HG03558 (cell line): ENCODE data around the gene RNF207.

Experiments used
- ATAC-seq: cut with Tn5 transposase; IDR thresholded peaks from one replicate; pipeline ENCODE4 v1.9.1; 2021; ENCODE audit warnings: moderate number of reproducible peaks; ENCODE audit not compliant: unreplicated experiment; ENCODE audit errors: extremely low read depth

RNF207 gene, protein sequence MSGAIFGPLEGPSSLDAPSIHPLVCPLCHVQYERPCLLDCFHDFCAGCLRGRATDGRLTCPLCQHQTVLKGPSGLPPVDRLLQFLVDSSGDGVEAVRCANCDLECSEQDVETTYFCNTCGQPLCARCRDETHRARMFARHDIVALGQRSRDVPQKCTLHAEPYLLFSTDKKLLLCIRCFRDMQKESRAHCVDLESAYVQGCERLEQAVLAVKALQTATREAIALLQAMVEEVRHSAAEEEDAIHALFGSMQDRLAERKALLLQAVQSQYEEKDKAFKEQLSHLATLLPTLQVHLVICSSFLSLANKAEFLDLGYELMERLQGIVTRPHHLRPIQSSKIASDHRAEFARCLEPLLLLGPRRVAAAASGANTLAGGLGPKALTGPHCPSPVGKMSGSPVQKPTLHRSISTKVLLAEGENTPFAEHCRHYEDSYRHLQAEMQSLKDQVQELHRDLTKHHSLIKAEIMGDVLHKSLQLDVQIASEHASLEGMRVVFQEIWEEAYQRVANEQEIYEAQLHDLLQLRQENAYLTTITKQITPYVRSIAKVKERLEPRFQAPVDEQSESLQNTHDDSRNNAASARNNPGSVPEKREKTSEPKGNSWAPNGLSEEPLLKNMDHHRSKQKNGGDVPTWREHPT

DNA sequence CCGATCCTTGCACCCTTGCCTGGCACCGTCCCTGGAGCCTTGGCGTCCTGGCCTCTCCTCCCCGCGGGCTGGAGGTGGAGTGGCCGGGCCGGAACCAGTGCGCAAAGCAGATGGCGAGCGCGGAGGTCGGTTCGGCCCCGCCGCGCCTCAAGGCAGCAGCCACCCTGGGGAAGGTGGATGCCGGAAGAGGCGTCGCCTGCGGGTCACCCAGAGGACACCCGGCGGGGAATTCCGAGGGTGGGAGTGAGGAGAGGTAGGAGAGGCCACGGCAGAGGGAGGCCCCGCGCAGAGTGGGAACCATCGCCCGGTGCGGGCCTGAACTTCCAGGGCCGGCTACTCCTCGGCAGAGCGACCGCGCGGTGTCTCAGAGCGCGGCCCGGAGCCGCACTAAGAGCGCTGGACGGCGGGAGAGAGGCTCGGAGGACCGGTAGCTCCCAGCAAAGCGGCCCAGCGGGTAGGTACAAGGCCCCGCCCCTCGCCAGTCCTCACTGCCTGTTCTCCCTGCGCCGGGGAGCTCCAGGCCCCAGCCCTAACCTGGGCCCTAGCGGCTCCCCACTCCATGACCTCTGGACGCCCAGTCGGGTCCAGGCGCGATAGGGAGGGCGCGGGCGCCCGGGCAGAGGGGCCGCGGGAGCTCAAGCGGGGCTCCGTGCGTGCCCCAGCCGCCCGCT, at the start of gene RNF207:
TSS of gene RNF207 (plus strand) at position 271 of the 671 bp plus-strand sequence. CDS start 417 bp downstream, outside the sequence.
- no peak for ATAC-seq

DNA sequence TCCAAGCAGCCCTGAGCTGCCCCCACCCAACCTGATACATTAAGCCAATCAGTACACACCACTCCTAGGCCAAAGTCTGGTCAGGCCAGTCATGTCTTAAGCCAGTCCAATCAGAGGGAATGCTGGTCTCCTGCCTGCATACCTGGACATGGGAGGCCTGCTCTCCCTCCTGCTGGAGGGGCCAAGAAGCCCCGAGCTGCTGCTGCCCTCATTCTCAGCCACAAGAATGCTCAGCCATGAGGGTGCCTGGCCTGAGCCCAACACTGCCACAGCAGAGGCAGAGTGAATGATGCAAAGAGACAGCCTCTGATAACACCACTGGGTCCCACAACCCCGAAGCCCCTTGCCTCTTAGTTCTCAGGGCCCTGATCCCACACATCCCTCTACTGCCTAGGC, 48.8 kb upstream of the RNF207 start:
- ATAC-seq = no peak

DNA sequence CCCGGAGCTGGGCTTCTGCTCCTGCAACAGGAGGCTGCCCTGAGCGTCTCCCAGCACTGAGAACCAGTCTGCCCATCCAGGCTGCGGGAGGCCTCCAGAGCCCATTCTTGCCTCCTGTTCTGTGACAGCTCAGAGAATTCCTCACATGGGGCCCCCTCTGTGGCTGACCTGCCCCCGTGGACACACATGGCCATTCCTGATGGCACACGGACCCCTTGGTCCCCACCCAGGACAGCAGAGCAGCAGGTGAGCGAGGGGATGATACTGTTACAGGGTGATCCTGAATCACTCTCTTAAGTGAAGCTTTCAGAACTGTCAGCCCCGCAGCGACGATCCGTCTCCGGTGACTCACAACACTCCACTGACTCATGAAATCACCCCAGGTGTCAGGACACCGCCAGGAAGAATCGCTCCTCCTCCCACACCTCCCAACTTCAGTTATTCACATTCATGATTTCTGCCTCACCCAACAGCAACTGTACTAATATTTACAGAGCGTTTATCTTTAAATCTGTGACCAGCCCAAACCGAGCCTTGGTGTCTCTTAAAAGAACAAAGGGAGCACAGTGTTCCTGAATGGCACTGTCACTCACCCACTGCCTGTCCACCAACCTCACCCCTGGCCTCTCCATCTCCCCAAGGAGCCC, 48.3 kb upstream of the RNF207 start:
- no peak for ATAC-seq

DNA sequence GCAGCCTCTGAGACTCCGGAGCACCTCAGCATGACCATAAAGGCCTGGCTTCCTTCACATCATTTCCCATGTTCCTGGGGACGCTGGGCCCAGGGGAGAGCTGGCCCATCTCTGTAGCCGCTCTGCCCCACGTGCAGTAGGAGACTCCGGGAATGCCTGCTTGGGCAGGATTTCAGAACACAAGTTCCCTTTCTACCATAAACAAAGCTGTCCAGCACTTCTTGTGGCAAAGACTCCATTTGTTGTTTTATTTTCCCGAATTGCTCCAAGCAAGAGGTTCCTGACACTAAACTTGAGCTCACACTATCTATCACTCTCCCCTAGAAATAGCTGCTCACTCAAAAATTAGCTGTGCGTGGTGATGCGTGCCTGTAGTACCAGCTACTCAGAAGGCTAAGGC, 47.7 kb upstream of the RNF207 start:
- ATAC-seq = no peak

DNA sequence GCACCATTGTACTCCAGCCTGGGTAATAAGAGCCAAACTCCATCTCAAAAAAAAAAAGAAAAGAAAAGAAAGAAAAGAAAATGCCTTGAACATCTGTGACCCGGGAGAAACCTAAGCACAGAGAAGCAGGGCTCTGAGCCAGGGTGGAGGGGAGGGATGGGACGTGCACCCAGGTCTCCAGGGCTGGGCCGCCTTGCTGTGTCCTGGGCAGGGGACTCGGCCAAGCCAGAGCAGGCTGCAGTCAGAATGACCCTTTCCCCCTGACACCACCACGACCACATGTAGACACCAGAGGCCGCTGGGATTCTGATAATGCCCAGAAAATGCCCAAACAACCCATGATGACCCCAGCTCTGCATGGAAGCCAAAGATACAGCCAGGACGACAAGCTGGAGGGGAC, 43.6 kb upstream of the RNF207 start:
- ATAC-seq = no peak

DNA sequence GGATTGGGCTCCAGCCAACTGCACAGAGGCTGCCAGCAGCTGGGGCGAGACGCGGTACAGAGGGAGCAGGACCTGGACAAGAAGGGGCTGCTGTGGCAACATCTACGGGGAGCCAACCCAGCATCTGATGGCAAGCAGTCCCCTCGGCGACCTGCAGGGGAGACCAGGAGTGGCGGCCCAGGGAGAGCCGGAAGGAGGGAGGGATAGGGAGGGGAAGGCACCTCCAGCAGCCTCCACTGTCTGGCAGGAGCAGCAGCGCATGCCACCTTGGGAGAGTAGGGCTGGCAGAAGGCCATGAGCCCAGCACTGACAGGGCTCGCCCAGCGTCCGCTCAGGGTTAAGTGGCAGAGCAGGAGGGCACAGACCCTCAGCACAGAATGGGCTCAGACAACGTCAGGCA, 43.1 kb upstream of the RNF207 start:
- ATAC-seq = no peak

DNA sequence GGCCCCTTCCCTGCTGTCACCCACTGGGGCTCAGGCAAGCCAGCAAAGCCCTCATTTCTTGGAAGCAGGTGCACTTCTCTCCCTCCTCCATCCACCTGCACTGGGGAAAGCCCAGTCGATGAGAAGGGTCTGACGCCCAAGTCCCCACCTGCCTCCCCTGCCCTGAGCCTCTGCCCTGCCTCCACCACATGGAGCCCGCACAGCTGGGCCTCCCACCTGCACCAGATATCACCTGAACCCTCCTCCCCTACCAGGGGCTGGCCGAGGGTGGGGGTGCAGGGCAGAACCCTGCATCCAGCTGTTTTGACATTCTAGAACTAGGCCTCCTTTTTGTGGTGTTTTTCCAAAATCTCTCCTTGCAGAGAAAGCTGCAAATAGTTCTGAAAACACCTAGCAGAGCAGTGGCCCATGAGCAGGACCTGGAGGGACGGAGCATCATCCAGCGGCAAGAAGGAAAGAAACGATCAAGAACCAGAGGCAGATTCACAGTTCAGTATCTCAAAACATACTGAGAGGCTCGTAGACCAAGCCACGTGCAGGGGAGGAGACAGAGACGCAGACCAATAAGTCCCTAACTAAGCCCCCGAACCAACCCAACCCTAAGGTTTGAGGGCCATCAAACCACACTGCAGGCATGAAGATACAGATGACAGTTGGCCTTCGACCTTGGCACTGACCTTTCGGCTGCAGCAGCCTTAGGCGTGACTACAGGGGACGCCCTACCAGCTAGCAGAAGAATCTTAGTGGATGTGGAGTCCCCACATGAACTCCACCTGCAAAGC, 42.5 kb upstream of the RNF207 start:
- ATAC-seq = no peak

DNA sequence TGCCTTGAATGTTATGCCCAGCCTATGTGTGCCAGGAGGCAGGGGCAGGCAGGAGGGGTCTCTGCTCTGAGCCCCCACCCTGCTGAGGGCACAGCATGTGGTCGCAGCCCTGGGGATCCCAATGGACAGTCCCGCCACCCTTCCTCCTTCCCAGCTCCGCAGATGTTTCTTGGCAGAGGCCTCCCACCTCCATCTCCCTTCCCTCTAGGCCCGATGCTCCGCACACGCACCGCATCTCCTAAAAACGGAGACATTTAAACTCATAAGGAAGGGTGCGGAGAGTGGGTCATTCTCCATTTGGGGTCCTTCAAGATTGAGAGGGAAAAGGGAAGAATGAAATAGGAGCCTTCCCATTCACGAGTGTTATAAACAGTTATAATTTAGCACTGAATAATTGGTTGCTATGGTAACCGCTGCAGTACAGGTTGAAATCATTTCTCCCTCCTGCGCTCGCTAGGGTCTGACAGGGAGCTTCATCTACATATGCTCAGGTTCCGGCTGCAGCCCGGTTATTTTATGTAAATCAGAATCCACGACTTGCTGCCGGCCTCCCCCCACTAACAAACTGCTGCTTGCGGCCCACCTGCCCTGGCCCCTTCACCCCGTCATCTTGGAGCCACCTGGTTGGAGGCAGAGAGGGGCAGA, 41.8 kb upstream of the RNF207 start:
- ATAC-seq = no peak

DNA sequence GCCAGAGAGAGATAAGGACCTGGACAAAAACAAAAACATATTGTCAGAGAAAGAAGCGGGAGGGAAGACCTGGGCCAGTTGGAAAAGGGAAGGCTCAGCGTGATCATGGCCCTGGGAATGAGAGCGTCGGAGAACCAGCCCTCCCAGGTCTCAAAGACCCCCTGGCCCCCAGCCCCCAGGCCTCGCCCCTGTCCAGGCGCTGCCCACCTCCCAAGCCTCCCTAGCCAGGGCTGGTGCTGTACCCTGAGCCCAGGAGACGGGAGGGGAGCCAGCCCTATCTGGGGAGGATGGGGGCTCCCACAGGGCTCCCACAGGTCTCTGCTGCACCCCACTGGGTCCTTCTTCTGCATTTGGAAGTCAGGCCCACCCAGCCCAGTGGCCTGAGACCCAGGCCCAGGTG, 40.9 kb upstream of the RNF207 start:
- ATAC-seq = no peak

DNA sequence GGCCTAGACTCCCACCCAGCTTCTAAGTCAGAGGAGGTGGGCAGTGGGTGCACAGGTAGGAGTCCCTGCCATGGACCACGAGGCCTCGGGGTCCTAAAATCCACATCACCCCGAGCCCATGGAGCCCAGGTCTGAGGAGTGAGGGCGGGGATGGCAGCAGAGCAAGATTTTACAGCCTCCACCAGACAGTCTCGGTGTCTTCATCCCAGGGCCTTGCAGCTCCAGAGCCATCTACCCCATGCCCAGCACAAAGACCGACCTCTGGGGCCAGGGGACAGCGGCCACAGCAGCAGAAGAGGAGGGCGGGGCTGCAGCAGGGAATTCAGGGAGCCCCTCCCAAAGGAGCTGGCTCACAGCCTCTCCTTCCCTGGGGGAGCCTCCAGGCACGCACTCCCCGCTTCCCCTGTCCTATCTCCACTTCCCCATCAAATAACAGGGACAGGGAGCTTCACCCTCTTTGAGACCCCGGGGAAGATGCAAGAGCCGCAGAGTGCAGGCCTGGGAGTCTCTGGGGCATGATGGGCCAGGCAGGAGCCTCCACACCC, 40.4 kb upstream of the RNF207 start:
- ATAC-seq = no peak

DNA sequence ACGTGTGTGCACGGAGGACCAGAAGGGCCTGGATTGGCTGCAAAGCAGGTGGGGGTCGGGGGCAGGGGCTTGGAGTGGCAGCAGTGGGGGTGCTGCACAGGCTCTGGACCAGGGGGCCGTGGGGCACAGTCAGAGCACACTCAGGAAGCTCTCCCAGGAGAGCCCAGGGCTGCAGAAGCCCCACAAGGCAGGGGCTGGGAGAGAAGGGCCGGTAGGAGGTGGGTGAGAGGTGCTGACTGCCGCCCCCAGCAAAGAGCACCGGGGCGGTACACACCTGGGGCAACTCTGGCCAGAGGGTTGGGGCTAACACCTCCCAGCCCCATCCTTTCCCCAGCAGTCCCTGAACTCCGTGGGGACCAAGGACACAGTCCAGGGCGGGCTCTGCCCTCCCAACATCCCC, 39.7 kb upstream of the RNF207 start:
- ATAC-seq = no peak

DNA sequence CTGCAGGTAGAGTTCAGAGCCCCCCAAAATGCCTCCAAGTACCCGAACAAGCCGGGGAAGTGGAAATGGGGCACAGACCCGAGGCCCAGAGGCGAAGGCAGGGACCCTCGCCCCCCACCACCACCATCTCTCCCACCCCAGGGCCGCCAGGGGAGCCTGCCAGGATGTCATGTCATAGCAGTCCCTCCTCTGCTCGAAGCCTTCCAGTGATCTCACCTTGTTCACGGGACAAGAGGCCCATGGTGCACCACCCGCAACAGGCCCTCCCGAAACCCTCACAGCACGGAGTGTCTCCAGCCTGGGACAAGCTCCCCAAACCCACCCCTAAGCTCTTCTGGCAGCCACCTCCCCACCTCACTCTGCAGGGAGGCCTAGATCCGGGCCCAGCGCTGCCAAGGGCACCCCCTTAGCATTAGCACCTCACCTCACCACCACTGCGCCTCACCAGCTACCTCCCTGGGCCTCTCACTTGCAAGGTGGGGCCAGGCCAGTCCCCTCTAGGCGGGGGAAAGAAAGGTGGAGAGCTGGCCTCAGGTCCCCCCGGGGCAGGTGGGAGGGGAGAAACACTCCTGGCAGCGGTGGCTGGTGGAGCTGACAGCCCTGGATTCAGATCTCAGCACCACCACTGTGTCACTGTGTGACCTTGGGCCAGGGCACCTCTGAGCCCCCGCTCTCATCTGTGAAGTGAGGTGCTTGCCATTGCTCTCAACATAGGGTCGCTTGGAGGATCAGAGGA, 39.1 kb upstream of the RNF207 start:
- ATAC-seq = no peak

DNA sequence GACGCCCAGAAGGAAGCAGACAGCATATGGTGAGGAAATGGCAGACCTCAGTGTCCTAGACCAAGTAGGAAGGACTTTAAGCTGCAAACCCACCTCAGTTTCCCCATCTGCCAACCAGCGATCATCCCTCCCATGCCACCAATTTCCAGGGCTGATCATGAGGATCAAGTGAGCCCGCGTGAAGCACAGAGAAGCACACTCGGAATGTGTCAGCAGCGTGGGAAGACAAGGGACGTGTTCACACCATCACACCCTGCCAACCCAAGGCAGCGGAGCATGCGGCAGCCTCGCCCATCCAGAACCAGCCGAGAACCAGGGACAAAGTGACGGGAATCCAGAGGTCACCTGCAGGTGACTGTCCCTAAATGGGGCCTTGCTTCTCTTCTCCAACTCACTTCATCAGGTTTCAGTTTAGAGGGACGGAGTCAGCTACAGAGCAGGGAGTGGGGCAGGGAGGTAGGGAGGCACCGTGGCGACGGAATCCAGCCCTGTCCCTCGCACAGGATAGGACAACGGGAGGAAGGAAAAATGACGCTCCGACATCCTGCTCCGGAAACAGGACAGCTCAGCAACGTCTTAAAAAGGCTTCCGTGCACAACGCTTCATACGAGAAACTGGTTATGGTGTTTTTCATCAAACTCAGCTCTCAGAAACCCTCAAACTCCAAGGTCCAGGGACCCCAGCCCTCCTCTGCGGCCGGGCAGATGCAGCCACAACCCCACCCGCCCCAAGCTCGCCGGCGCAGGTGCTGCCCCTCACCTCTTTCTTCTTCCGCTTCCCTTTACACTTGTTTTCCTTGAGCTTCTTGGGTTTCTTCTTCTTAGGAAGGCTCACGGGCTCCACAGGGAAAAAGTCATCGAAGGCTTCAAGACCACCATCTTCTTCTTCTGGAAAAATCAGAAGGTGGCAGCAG, 38.3 kb upstream of the RNF207 start:
- ATAC-seq = no peak

DNA sequence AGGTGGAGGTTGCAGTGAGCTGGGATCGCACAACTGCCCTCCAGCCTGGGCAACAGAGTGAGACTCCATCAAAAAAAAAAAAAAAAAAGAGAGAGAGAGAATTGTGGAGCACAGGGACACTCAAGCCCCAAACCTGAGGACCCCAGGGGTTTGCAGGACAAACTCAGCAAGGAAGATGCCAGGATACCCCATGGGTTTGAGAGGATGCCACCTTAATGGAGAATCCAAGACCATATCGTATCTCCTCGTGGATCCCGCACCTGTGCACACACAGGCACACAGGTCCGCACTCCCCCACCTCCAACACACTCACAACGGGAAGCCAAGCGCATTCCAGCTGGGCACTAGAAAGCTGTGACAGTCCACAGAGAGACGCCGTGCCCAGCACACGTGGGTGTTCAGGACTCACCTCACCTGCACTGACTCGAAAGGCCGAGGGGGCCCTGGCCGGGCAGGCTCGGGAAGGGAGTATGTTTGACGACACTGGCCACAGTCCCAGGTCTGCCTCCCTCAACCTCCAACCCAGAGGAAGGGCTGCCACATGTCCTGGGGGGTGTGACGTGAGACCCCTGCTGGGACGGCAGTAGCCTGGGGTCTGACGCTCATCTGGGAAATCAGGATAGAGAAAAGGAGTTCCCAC, 36.9 kb upstream of the RNF207 start:
- ATAC-seq = no peak

DNA sequence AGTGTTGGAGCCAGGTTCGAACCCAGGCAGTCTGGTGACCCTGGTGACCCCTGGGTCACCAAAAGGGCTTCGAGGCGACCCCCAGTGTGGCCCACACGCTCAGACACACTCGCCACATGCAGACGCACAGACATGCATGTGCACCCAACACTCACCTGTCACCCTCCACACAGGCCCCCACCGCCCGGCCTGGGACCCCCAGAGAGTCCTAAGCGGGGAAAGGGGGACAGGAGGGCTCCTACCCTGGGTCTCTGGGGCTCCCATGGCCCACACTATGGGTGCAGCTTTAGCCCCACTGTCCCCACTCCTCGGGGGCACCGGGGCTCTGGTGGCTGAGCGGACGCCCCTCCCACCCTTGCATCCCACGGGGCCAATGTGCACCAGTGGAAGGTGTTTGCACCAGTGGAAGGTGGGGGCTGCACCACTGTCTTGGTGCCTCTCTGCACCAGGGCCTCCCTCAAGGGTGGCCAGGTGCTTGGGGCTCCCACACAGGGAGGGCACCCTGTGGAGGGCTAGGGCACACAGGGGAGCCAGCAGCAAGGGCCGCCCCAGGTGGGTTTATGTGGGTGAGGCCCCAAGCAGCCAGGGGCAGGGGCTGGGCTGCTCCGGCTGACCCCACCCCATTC, 35.7 kb upstream of the RNF207 start:
- ATAC-seq = no peak

DNA sequence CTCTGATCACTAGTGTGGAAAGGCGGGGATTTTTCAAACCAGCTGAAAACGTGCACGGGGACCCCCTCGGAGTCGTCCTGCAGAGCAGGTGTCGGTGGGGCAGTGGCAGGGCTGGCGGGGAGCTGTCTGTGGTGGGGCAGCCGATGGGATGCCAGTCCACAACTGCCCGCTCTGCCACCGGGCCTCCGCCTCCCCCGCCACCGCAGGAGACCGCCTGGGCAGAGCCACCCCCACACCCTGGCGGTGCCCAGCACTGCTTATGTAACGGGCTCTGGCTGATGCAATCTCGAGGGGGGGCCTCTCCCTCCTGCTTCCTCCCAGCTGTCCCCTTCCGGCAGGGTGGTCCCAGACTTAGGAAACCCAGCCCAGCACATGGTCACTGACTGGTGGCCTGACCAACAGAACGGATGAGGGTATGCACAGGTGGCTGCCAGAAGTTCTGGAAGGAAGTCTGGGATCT, 35.1 kb upstream of the RNF207 start:
- no peak for ATAC-seq
